Amygdala (tissue), 56 donors: ENCODE results near the gene CNEP1R1.

Source experiments
- DNase-seq, 56 donors: peaks; one replicate each; lab custom pipeline; 2025; lab: John Stamatoyannopoulos, UW

Gene CNEP1R1

DNA sequence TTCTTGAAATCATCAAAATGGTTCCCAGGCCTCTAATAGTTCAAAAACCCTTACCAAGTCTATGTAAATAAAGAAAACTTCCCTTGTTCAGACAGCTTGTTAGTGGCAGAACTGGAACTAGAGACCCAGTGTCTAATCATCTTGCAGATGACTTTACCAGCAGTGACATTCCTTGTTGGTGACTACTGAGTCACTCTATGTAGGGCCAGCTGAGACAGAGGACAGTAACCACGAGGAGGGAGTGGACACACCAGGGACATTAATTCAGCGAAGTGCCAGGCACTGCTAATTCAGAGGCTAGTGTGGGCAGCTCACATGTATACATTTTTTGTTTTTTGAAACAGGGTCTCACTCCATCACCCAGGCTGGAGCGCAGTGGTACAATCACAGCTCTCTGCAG, 34.6 kb downstream of the CNEP1R1 start:
- DNase-seq, result no peak

GRCh38 chr16:50061326-50061725, 36.3 kb downstream of the CNEP1R1 start:
- no peak for DNase-seq

DNA sequence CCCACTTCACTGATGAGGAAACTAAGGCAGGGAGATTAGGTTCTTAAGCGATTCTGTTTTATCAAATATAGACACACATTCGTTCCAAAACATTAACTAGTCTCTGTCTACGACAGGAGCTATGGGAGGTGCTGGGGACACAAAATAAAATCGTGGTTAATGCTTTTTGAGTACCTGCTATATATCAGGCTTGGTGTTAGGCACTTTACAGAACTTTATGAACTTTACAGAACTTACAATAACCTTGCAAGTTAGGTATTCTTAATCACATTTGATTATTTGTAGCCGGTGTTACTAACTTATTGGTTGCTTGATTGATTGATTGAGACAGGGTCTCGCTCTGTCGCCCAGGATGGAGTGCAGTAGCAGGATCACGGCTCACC, 40.2 kb downstream of the CNEP1R1 start:
- no peak for DNase-seq

DNA sequence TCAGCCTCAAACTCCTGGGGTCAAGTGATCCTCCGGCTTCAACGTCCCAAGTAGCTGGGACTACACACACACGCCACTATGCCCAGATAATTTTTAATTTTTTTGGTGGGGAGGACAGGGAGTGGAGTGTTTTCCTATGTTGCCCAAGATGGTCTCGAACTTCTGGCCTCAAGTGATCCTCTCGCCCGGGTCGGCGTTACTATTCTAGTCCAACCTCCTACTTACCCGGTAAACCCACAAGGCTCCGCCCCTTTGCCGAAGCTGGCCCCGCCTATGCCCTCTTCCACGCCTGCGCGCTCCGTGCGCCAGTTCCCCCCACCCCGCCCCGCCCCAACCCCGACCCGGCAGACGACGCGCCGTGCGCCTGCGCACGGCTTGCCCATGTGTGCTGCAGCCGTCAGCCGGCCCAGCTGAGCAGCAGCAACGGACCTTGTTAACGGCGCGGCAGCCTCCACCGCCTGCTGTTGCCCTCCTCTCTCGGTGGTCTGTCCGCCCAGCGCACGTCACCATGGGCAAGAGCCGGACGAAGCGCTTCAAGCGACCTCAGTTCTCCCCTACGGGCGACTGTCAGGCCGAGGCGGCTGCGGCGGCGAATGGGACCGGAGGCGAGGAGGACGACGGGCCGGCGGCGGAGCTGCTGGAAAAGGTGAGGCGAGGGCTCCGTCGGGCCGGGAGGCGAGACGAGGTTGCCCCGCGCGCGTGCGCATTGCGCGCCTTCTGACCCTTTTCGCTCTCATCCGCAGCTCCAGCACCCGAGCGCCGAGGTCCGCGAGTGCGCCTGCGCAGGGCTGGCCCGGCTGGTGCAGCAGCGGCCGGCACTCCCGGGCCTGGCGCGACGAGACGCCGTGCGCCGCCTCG, 40.8 kb downstream of the CNEP1R1 start, which contains the start of gene HEATR3:
Gene HEATR3, plus strand, starts transcription at position 347 of the 858 bp plus-strand sequence. Its CDS starts 162 bp downstream, at position 509.
- DNase-seq, result peak; percentile 20 to 95 (median 88)

GRCh38 chr16:50066482-50067289, 41.7 kb downstream of the CNEP1R1 start:
- peak in 2 of 56 donors; percentile 47 to 52 for DNase-seq

GRCh38 chr16:50067290-50067853, 42.3 kb downstream of the CNEP1R1 start:
- peak in 6 of 56 donors; percentile 7 to 33 (median 10) for DNase-seq

GRCh38 chr16:50068550-50068949, 43.5 kb downstream of the CNEP1R1 start:
- no peak for DNase-seq

GRCh38 chr16:50069060-50069459, 44.0 kb downstream of the CNEP1R1 start:
- no peak for DNase-seq

DNA sequence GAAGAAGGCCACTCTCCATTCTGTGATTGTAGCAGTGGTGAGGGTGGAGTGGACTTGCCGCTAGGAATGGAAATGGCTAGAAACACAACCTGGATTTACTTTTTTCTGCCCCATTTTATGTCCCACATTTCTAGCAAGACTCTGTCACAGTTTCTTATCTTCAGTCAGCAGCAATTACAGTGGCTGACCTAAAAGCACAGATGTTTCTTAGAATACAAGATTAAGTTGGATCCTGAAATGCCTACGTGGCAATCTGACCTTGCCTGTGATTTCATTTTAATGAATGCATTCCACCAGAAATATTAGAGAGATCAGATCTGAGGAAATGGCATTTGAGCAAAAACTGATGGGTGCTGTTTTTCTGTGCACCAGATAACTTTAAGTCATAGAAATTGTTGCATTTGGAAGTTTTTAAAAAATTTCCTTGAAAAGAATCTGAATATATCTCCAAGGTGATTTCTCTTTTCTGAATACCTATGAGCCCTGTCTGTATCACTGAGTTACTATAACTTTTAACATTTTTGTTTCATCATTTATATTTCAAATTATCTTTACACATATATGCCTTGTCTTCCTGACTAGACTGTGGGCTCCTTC, 46.1 kb downstream of the CNEP1R1 start:
- no peak for DNase-seq

- DNase-seq, result no peak
Observed at GRCh38 chr16:50072730-50073129, 47.7 kb downstream of the CNEP1R1 start.

DNA sequence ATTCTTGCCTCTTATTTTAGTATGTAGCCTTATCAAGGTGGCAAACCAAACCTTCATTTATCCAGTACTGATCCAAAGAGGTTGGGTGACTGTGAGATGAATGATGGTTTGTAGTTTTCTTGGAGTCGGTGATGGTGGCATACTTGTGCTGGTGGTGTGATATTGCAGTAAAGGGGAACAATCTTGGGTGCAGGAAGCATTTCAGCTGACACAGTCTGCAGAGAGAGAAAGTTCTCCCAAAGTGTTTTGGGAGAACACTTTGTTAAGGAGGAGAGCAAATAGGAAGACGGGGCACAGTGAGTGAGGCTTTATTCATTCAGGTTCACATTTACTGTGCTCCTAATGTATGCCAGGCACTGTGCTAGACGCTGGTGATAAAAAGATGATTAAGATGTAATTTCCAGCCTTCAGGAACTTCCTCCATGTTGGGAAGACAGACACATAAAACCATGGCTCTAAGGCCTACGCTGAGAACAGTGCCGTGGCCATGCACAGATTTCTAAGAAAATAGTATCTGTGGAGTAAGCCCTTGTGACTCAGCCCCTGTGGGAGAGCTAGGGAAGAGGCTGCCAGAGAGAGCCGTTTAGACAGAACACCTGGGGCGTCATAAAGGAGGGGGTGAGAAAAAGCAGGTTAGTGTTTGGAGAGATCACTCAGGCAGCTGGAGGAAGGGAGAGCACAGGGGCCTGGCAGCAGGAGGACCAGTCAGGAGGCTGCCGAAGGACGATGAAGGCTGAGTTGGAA, 54.5 kb downstream of the CNEP1R1 start:
- DNase-seq, result no peak

- DNase-seq, result no peak
Observed at GRCh38 chr16:50081428-50082018, 56.5 kb downstream of the CNEP1R1 start.

- DNase-seq, result no peak
Observed at GRCh38 chr16:50083996-50084395, 59.0 kb downstream of the CNEP1R1 start.

GRCh38 chr16:50086176-50086575, 61.2 kb downstream of the CNEP1R1 start:
- no peak for DNase-seq
